ENCODE data around the gene NRARP. TPM values are rescaled to one million over a fixed set of nuclear protein-coding genes. Genes with fewer than 3 reads are reported as not detected.

NRARP gene
- total and polyA plus RNA-seq, 2 donors (not counting 1 experiment from before 2014, with no cell fraction given), result 5.7 to 11.5 TPM

- peaks cover 17 to 27% of the 10 kb centered on the region in 2 donors for H3K4me1 ChIP-seq (ENCODE audit: control insufficient read depth in 2 of 2, insufficient read depth in 2 of 2, low read length in 2 of 2)
- no peaks in the 10 kb centered on the region for H3K27me3 ChIP-seq (replicated peaks in 1 of 4; ENCODE audit: control extremely low read depth in 1 of 4, control insufficient read depth in 3 of 4, insufficient read depth in 4 of 4, low read length in 3 of 4)
- peaks cover 25% of the 10 kb centered on the region for H3K4me1 Mint-ChIP-seq
- H3K27ac ChIP-seq (ENCODE audit: low read length in 2 of 2), result no peak overlapping the region
- H3K4me2 ChIP-seq (replicated peaks; ENCODE audit: low read depth, low read length, poor library complexity, severe bottlenecking), result peak overlapping the region; percentile 92
- H3K9me3 ChIP-seq (ENCODE audit: control extremely low read depth in 1 of 3, control insufficient read depth in 2 of 3, insufficient read depth in 1 of 3, low read length in 2 of 3), result no peaks in the 10 kb centered on the region
- peak overlapping the region; percentile 85 for H3K9ac ChIP-seq (ENCODE audit: low read length)
- WGBS (ENCODE audit: insufficient coverage), result 97% methylated on average over 15 of the region's 15 CpGs
- peak overlapping the region; percentile 50 for H3K27ac Mint-ChIP-seq
- TF ChIP-seq EZH2 (IDR thresholded peaks at IDR 0.05; ENCODE audit: borderline replicate concordance, insufficient read depth, low read depth, low read length, poor library complexity, severe bottlenecking) (no peak), CTCF (IDR thresholded peaks at IDR 0.05) (no peak)
- ATAC-seq (ENCODE audit: low read depth) (no peak), DNase-seq (no peak)
- H4K20me1 ChIP-seq (ENCODE audit: control insufficient read depth, insufficient read depth, low read length, poor library complexity, severe bottlenecking), result peaks cover 18% of the 10 kb centered on the region
- peaks cover 0 to 14% of the 10 kb centered on the region in 2 experiments for H3K36me3 ChIP-seq (replicated peaks in 1 of 2; ENCODE audit: control extremely low read depth in 1 of 2, control insufficient read depth in 1 of 2, extremely low read depth in 1 of 2, insufficient read depth in 2 of 2, low read length in 1 of 2)
- H3K4me3 Mint-ChIP-seq, result peak overlapping the region; percentile 86
- ChIA-PET CTCF (interaction anchor here (1.1 to 3.0 kb wide), 3 partner anchors 16 to 29 kb away, joined by 3 to 18 read pairs (median 8); partner anchors contain the start of genes RNF224 and TUBB4B), POLR2A (interaction anchor here (0.6 to 3.5 kb wide), 5 partner anchors 12 to 124 kb away, joined by 3 to 29 read pairs (median 5); partner anchors contain the start of gene TUBB4B)
- no peaks in the 10 kb centered on the region for H3K9me3 Mint-ChIP-seq (ENCODE audit: insufficient read depth)
- intact Hi-C loops (cut with micrococcal nuclease), result no loop called here
- no peak overlapping the region for H2AFZ ChIP-seq (ENCODE audit: insufficient read depth, low read depth, low read length, poor library complexity, severe bottlenecking)
- peak overlapping the region in 3 of 5 experiments; percentile 79 to 95 (median 81) for H3K4me3 ChIP-seq (ENCODE audit: control extremely low read depth in 1 of 5, extremely low read depth in 1 of 5, insufficient read depth in 1 of 5, low read depth in 2 of 5, low read length in 4 of 5)
- H3K27me3 Mint-ChIP-seq, result no peaks in the 10 kb centered on the region
- H3K79me2 ChIP-seq (ENCODE audit: control insufficient read depth, insufficient read depth, low read length), result peaks cover 35% of the 10 kb centered on the region
Measured at GRCh38 chr9:137256362-137256761, 45.7 kb downstream of the NRARP start.

- peaks cover 18% of the 10 kb centered on the region for H4K20me1 ChIP-seq (ENCODE audit: control insufficient read depth, insufficient read depth, low read length, poor library complexity, severe bottlenecking)
- 2% methylated on average over 51 of the region's 51 CpGs for WGBS (ENCODE audit: insufficient coverage)
- peaks cover 35% of the 10 kb centered on the region for H3K79me2 ChIP-seq (ENCODE audit: control insufficient read depth, insufficient read depth, low read length)
- H2AFZ ChIP-seq (ENCODE audit: insufficient read depth, low read depth, low read length, poor library complexity, severe bottlenecking), result peak overlapping the region; percentile 88
- peak overlapping the region; percentile 23 to 95 (median 81) for H3K4me3 ChIP-seq (ENCODE audit: control extremely low read depth in 1 of 5, extremely low read depth in 1 of 5, insufficient read depth in 1 of 5, low read depth in 2 of 5, low read length in 4 of 5)
- H3K4me1 ChIP-seq (ENCODE audit: control insufficient read depth in 2 of 2, insufficient read depth in 2 of 2, low read length in 2 of 2), result peaks cover 17 to 27% of the 10 kb centered on the region in 2 donors
- ChIA-PET POLR2A (interaction anchor here (1.0 to 3.5 kb wide), 3 partner anchors 13 to 167 kb away, joined by 3 to 29 read pairs (median 6); partner anchors contain the start of genes EXD3, NOXA1 and TUBB4B), CTCF (interaction anchor here (1.0 to 3.0 kb wide), 4 partner anchors 16 to 47 kb away, joined by 3 to 18 read pairs (median 8); partner anchors contain the start of genes CYSRT1, NRARP and TUBB4B)
- Mint-ChIP-seq H3K4me1 (peaks cover 25% of the 10 kb centered on the region), H3K27ac (peak overlapping the region; percentile 89), H3K4me3 (peak overlapping the region; percentile 86), H3K9me3 (ENCODE audit: insufficient read depth) (no peaks in the 10 kb centered on the region), H3K27me3 (no peaks in the 10 kb centered on the region)
- TF ChIP-seq EZH2 (IDR thresholded peaks at IDR 0.05; ENCODE audit: borderline replicate concordance, insufficient read depth, low read depth, low read length, poor library complexity, severe bottlenecking), result no peak
- TF ChIP-seq CTCF (IDR thresholded peaks at IDR 0.05), result no peak
- ATAC-seq (ENCODE audit: low read depth), result no peak
- intact Hi-C loops (cut with micrococcal nuclease), result loop anchor here (1.0 to 2.0 kb wide), 4 partner anchors 13 to 55 kb away; partner anchors contain the start of genes TOR4A, TPRN and TUBB4B
- no peaks in the 10 kb centered on the region for H3K27me3 ChIP-seq (replicated peaks in 1 of 4; ENCODE audit: control extremely low read depth in 1 of 4, control insufficient read depth in 3 of 4, insufficient read depth in 4 of 4, low read length in 3 of 4)
- no peak for DNase-seq
- H3K36me3 ChIP-seq (replicated peaks in 1 of 2; ENCODE audit: control extremely low read depth in 1 of 2, control insufficient read depth in 1 of 2, extremely low read depth in 1 of 2, insufficient read depth in 2 of 2, low read length in 1 of 2), result peaks cover 0 to 14% of the 10 kb centered on the region in 2 experiments
- peak overlapping the region; percentile 3 to 72 for H3K27ac ChIP-seq (ENCODE audit: low read length in 2 of 2)
- H3K4me2 ChIP-seq (replicated peaks; ENCODE audit: low read depth, low read length, poor library complexity, severe bottlenecking), result peak overlapping the region; percentile 92
- peak overlapping the region; percentile 85 for H3K9ac ChIP-seq (ENCODE audit: low read length)
- H3K9me3 ChIP-seq (ENCODE audit: control extremely low read depth in 1 of 3, control insufficient read depth in 2 of 3, insufficient read depth in 1 of 3, low read length in 2 of 3), result no peaks in the 10 kb centered on the region
Measured at GRCh38 chr9:137255448-137256114, 46.5 kb downstream of the NRARP start.
